Activated naive CD8-positive, alpha-beta T cell treated with anti-CD3 and anti-CD28 coated beads, Interleukin-2, amount 10 ng/mL, durations not matched to agents 7 days and 5 days (primary cell): ENCODE data around the gene SEC11A. TPM values are rescaled to one million over a fixed set of nuclear protein-coding genes. Genes with fewer than 3 reads are reported as not detected.
"Not testable (repeated sequence)": the region's sequence is repeated elsewhere in the genome, so short reads cannot be mapped to it uniquely, and the experiment has no call there.

ENCODE experiments used
- ATAC-seq: fragments of 150-1000 bp; cut with Tn5 transposase; one replicate; pipeline ENCODE4 v1.10.0; 2021; ENCODE audit warnings: low read depth, moderate library complexity
- POLR2A ChIA-PET: fragments of 350-600 bp; sonication (Branson Sonifier 250); formaldehyde crosslinking; loops from one replicate; lab custom pipeline; 2021; ENCODE audit warnings: antibody characterized with exemption; lab: Charles Lee
- DNase-seq: peaks from one replicate; pipeline ENCODE4 v3.0.0; 2021
- H3K27ac Mint-ChIP-seq: one replicate; pipeline ENCODE4 v1.8.0; 2022; ENCODE audit warnings: mild to moderate bottlenecking, mixed read lengths
- H3K27me3 Mint-ChIP-seq: one replicate; pipeline ENCODE4 v1.8.0; 2022; ENCODE audit warnings: mild to moderate bottlenecking, moderate library complexity, mixed read lengths
- H3K36me3 Mint-ChIP-seq: one replicate; pipeline ENCODE4 v1.8.0; 2021; ENCODE audit warnings: mild to moderate bottlenecking, mixed read lengths
- H3K4me1 Mint-ChIP-seq: one replicate; pipeline ENCODE4 v1.8.0; 2021; ENCODE audit warnings: mixed read lengths
- H3K4me3 Mint-ChIP-seq: one replicate; pipeline ENCODE4 v1.8.0; 2022; ENCODE audit warnings: mild to moderate bottlenecking, moderate library complexity, mixed read lengths
- H3K9me3 Mint-ChIP-seq: one replicate; pipeline ENCODE4 v1.8.0; 2021; ENCODE audit warnings: mixed read lengths
- total RNA-seq, 2 experiments: library from RNA; stranded (reverse); gene quantifications; one replicate each; pipeline ENCODE4 v1.2.3, GENCODE V29; 2021

SEC11A gene
- total RNA-seq, 2 experiments from 2014 or later = 97.1 to 99.1 TPM

DNA sequence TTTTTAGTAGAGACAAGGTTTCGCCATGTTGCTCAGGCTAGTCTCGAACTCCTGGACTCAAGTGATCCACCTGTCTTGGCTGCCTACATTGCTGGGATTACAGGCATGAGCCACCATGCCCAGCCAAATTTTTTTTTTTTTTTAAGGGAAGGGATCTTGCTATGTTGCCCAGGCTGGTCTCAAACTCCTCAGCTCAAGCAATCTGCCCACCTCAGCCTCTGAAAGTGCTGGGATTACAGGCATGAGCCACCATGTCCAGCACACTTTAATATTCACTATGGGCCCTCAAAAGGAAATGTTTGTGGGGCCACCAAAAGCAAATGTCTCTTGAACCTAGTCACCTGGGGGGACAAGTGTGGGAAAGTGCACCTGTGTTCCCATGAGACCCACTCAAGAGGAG is 73.3 kb downstream of the SEC11A start:
- H3K9me3 Mint-ChIP-seq, H3K27ac Mint-ChIP-seq, ATAC-seq, H3K27me3 Mint-ChIP-seq, H3K4me3 Mint-ChIP-seq, DNase-seq: not testable (repeated sequence)
- H3K36me3 Mint-ChIP-seq = peaks cover 36% of the 10 kb centered on the region
- H3K4me1 Mint-ChIP-seq = peaks cover 13% of the 10 kb centered on the region
- POLR2A ChIA-PET = interaction anchor here (0.7 to 1.5 kb wide), 2 partner anchors 9 to 42 kb away, joined by 3 to 4 read pairs; no protein-coding TSS in a partner anchor

DNA sequence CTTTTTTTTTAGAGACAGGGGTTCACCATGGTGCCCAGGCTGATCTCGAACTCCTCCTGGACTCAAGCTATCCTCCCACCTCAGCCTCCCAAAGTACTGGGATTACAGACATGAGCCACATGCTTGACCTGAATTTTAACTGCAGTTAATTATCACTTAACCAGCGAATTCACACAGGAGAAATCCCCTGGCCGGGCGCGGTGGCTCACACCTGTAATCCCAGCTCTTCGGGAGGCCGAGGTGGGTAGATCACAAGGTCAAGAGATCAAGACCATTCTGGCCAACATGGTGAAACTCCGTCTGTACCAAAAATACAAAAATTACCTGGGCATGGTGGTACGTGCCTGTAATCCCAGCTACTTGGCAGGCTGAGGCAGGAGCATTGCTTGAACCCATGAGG is 74.1 kb downstream of the SEC11A start:
- peaks cover 36% of the 10 kb centered on the region for H3K36me3 Mint-ChIP-seq
- H3K4me3 Mint-ChIP-seq, DNase-seq, POLR2A ChIA-PET, H3K27me3 Mint-ChIP-seq, H3K9me3 Mint-ChIP-seq, H3K27ac Mint-ChIP-seq, ATAC-seq: not testable (repeated sequence)
- H3K4me1 Mint-ChIP-seq = peaks cover 11% of the 10 kb centered on the region

DNA sequence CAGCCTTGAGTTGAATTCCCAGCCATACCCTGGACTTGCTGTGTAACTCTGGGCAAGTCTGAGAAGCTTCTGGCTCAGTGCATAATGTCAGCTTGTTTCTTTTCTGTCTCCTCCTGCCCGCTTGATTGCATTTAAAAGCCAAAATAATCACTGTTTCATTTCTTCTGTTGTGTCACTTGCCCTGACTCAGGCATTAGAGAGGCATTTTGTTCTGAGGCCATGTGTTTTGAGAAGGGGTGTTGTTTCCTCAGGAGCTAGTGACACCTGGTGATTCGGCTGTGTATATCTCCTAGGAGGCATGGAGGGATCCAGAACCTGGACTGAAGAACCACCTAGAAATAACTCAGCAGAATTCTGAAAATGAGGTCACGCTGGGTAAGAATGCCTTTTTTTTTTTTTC is 77.8 kb downstream of the SEC11A start:
- peaks cover 31% of the 10 kb centered on the region for H3K36me3 Mint-ChIP-seq
- H3K9me3 Mint-ChIP-seq = no peaks in the 10 kb centered on the region
- DNase-seq (no peak), ATAC-seq (no peak)
- H3K27me3 Mint-ChIP-seq = no peaks in the 10 kb centered on the region
- POLR2A ChIA-PET = interaction anchor here (0.8 to 1.8 kb wide), 2 partner anchors 16 to 38 kb away, joined by 3 to 5 read pairs; partner anchors contain the start of genes WDR73 and ZSCAN2
- peaks cover 22% of the 10 kb centered on the region for H3K4me1 Mint-ChIP-seq
- no peak overlapping the region for H3K4me3 Mint-ChIP-seq
- peak overlapping the region; percentile 17 for H3K27ac Mint-ChIP-seq

DNA sequence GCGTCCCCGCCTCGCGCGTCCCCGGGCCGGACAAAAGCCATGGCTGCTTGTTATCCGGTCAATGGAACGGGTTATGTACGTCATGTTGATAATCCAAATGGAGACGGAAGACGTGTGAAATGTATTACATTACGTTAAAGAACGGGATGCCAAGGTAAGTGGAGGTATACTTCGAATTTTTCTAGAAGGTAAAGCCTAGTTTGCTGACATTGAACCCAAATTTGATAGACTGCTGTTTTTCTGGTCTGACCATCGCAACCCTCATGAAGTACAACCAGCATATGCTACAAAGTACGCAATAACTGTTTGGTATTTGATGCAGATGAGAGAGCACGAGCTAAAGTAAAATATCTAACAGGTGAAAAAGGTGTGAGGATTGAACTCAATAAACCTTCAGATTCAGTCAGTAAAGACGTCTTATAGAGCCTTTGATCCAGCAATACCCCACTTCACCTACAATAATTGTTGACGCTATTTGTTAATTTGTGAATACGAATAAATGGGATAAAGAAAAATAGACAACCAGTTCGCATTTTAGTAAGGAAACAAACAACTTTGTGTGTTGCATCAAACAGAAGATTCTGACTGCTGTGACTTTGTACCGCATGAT is 81.6 kb downstream of the SEC11A start:
- H3K36me3 Mint-ChIP-seq = peaks cover 16% of the 10 kb centered on the region
- POLR2A ChIA-PET = interaction anchor here (0.6 to 2.8 kb wide), 6 partner anchors 20 to 264 kb away, joined by 3 to 15 read pairs (median 5); partner anchors contain the start of genes WDR73 and ZSCAN2
- H3K4me1 Mint-ChIP-seq = peaks cover 35% of the 10 kb centered on the region
- H3K9me3 Mint-ChIP-seq = no peaks in the 10 kb centered on the region
- DNase-seq (no peak), ATAC-seq (no peak)
- peak overlapping the region; percentile 79 for H3K27ac Mint-ChIP-seq
- H3K4me3 Mint-ChIP-seq = peak overlapping the region; percentile 86
- no peaks in the 10 kb centered on the region for H3K27me3 Mint-ChIP-seq

DNA sequence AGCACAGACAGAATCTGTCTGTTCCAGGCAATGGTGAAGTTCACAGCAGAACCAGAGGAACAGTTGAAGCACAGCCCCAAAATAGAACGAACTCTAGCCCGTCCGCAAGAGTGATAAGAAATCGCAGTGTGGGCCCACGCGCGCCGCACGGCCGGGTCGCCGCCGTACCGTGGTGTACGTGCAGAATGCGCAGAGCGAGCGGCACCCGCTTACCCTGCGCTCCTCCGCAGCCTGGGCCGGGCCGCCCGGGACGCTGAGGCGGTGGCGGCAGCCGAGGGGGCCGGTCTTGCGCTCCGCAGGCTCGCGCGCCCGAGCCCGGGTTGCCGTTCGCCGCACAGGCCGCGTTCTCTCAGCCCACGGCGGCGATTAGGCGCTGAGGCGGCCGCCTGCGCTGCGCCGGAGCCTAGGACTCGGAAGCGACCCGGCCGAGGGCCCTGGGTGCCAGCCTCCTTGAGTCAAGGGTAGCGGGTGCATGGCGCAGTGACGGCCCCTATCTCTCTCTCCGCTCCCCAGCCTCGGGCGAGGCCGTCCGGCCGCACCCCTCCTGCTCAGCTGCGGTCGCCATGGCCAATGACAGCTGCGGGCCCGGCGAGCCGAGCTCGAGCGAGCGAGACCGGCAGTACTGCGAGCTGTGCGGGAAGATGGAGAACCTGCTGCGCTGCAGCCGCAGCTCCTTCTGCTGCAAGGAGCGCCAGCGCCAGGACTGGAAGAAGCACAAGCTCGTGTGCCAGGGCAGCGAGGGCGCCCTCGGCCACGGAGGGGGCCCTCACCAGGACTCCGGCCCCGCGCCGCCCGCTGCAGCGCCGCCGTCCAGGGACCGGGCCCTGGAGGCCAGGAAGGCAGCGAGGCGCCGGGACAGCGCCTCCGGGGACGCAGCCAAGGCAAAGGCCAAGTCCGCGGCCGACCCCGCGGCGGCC is 82.4 kb downstream of the SEC11A start:
- Mint-ChIP-seq H3K4me3 (peak overlapping the region; percentile 95), H3K9me3 (no peaks in the 10 kb centered on the region), H3K27me3 (no peaks in the 10 kb centered on the region), H3K4me1 (peaks cover 34% of the 10 kb centered on the region), H3K36me3 (peaks cover 12% of the 10 kb centered on the region), H3K27ac (peak overlapping the region; percentile 95)
- DNase-seq (peak; percentile 80), ATAC-seq (peak; percentile 51)
- POLR2A ChIA-PET = interaction anchor here (0.6 to 3.3 kb wide), 6 partner anchors 20 to 265 kb away, joined by 3 to 50 read pairs (median 6); partner anchors contain the start of genes WDR73 and ZSCAN2

DNA sequence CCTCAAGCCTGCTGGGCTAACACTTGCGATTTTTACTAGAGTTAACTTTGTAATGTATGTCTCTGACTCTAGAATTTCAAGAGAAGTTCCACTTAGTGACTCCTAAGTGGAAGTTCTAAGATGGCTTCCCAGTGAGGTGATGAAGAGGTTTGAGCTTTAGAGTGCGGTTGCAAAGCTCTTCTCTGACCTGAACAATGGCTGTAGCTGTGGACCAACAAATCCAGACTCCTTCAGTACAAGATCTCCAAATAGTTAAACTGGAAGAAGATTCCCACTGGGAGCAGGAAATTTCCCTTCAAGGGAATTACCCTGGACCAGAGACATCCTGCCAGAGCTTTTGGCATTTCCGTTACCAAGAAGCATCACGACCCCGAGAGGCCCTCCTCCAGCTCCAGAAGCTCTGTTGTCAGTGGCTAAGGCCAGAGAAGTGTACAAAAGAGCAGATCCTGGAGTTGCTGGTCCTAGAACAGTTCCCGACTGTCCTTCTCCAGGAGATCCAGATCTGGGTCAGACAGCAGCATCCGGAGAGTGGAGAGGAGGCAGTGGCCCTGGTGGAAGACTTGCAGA is 84.2 kb downstream of the SEC11A start:
- DNase-seq = no peak
- H3K9me3 Mint-ChIP-seq = no peaks in the 10 kb centered on the region
- no peak for ATAC-seq
- peak overlapping the region; percentile 94 for H3K4me3 Mint-ChIP-seq
- peaks cover 29% of the 10 kb centered on the region for H3K4me1 Mint-ChIP-seq
- POLR2A ChIA-PET = interaction anchor here (0.6 to 3.3 kb wide), 16 partner anchors 11 to 781 kb away, joined by 3 to 50 read pairs (median 3); partner anchors contain the start of genes SEC11A, WDR73 and ZSCAN2
- peaks cover 7% of the 10 kb centered on the region for H3K36me3 Mint-ChIP-seq
- peak overlapping the region; percentile 94 for H3K27ac Mint-ChIP-seq
- no peaks in the 10 kb centered on the region for H3K27me3 Mint-ChIP-seq

DNA sequence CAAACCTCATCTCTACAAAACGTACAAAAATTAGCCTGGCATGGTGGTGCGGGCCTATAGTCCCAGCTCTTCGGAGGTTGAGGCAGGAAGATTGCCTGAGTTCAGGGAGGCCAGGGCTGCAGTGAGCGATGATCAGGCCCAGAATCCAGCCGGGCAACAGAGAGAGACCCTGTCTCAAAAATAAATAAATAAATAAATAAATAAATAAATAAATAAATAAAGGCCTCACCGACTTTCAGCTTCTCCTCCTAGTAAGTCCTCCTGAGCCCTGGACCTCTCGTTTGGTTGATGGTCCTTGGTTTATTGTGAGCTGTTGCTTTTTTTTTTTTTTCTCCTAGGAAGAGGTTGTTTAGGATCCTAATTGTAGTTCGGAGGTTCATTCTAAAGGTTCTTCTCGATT is 86.9 kb downstream of the SEC11A start:
- peaks cover 10% of the 10 kb centered on the region for H3K36me3 Mint-ChIP-seq
- peaks cover 17% of the 10 kb centered on the region for H3K4me1 Mint-ChIP-seq
- no peak overlapping the region for H3K4me3 Mint-ChIP-seq
- no peaks in the 10 kb centered on the region for H3K9me3 Mint-ChIP-seq
- DNase-seq = no peak
- POLR2A ChIA-PET = interaction anchor here (0.8 kb wide), 1 partner anchor 28 kb away, joined by 3 read pairs; the partner anchor contains the start of gene ZSCAN2
- H3K27ac Mint-ChIP-seq = no peak overlapping the region
- ATAC-seq = no peak
- no peaks in the 10 kb centered on the region for H3K27me3 Mint-ChIP-seq

DNA sequence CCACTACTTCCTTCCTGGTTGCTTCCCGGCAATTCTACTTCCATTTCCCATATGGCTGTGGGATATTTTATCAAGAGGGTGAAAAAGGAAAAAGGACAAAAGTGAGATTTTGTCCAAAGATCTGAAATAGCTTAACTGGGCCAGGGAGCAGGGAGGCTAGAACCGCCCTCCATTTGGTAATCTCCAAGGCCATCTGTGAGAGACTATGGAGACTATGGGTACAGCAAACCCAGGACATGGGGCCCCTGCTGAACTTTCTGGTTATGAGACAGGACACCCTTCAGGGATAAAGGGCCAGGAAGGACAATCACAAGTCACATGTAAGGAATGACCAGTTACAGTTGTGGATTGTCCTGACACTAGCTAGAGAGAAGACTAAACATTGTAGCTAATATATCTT is 90.8 kb downstream of the SEC11A start:
- POLR2A ChIA-PET = no interaction called here
- H3K4me3 Mint-ChIP-seq = no peak overlapping the region
- no peak overlapping the region for H3K27ac Mint-ChIP-seq
- H3K9me3 Mint-ChIP-seq = peaks cover 11% of the 10 kb centered on the region
- H3K36me3 Mint-ChIP-seq = peaks cover 39% of the 10 kb centered on the region
- ATAC-seq = no peak
- peaks cover 1% of the 10 kb centered on the region for H3K4me1 Mint-ChIP-seq
- DNase-seq = no peak
- H3K27me3 Mint-ChIP-seq = no peaks in the 10 kb centered on the region

DNA sequence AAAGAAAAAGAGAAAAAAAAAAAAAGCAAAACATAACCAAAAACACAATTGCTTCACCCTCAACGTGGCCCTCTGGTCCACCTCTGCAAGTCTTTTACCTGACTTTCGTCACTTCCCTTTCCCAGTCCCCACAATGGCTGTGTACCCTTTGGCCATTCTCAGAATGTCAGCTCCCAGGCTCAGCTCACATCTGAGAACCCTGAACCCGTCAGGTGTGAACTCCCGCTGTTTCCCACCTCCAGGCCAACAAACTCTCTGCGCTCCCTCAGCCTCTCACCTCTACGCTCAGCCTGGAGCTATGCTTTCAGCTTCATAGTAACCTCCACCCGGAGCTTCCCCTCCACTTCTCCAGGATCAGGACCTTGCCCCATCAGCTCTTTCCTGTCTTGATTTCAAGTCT is 91.6 kb downstream of the SEC11A start:
- Mint-ChIP-seq H3K27me3 (no peaks in the 10 kb centered on the region), H3K36me3 (peaks cover 43% of the 10 kb centered on the region), H3K4me3 (no peak overlapping the region), H3K9me3 (peaks cover 13% of the 10 kb centered on the region), H3K27ac (no peak overlapping the region), H3K4me1 (no peaks in the 10 kb centered on the region)
- DNase-seq = no peak
- no peak for ATAC-seq
- POLR2A ChIA-PET = no interaction called here

DNA sequence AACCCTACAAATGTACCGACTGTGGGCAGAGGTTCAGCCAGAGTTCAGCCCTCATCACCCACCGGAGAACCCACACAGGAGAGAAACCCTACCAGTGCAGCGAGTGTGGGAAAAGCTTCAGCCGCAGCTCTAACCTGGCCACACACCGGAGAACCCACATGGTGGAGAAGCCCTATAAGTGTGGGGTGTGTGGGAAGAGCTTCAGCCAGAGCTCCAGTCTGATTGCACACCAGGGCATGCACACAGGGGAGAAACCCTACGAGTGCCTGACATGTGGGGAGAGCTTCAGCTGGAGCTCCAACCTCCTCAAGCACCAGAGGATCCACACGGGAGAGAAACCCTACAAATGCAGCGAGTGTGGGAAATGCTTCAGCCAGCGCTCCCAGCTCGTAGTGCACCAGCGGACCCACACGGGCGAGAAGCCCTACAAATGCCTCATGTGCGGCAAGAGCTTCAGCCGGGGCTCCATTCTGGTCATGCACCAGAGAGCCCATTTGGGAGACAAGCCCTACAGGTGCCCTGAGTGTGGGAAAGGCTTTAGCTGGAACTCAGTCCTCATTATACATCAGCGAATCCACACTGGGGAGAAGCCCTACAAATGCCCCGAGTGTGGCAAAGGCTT is 94.5 kb downstream of the SEC11A start:
- POLR2A ChIA-PET = interaction anchor here (1.1 to 3.4 kb wide), 3 partner anchors 10 to 20 kb away, joined by 3 to 14 read pairs (median 3); no protein-coding TSS in a partner anchor
- no peak for DNase-seq
- H3K36me3 Mint-ChIP-seq = peaks cover 44% of the 10 kb centered on the region
- H3K4me3 Mint-ChIP-seq = no peak overlapping the region
- H3K9me3 Mint-ChIP-seq = peaks cover 14% of the 10 kb centered on the region
- H3K4me1 Mint-ChIP-seq = no peaks in the 10 kb centered on the region
- no peaks in the 10 kb centered on the region for H3K27me3 Mint-ChIP-seq
- H3K27ac Mint-ChIP-seq = no peak overlapping the region
- no peak for ATAC-seq

DNA sequence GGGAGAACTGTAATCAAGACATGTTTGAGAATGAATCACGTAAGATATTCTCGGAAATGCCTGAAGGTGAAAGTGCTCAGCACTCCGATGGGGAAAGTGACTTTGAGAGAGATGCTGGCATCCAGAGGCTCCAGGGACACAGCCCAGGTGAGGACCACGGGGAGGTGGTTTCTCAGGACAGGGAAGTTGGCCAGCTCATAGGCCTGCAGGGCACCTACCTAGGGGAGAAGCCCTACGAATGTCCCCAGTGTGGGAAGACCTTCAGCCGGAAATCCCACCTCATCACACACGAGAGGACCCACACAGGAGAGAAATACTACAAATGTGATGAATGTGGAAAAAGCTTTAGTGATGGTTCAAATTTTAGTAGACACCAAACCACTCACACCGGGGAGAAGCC is 95.3 kb downstream of the SEC11A start:
- H3K36me3 Mint-ChIP-seq = peaks cover 44% of the 10 kb centered on the region
- H3K4me3 Mint-ChIP-seq = no peak overlapping the region
- DNase-seq (no peak), ATAC-seq (no peak)
- POLR2A ChIA-PET = interaction anchor here (1.5 to 3.4 kb wide), 2 partner anchors 10 to 15 kb away, joined by 3 to 14 read pairs; no protein-coding TSS in a partner anchor
- peaks cover 3% of the 10 kb centered on the region for H3K4me1 Mint-ChIP-seq
- peaks cover 14% of the 10 kb centered on the region for H3K9me3 Mint-ChIP-seq
- H3K27ac Mint-ChIP-seq = no peak overlapping the region
- no peaks in the 10 kb centered on the region for H3K27me3 Mint-ChIP-seq
